VCaP (cell line): ENCODE measurements around the gene RALBP1.

ENCODE experiments used
- H3K27ac ChIP-seq: fragments of 450-650 bp; 2 replicates; pipeline ENCODE4 v1.5.1; 2017
- TF ChIP-seq, protein P1 (sequence below): fragments of 450-650 bp; conservative IDR thresholded peaks from 2 replicates; pipeline ENCODE4 v1.5.1; 2017; ENCODE audit warnings: mild to moderate bottlenecking, moderate library complexity

RALBP1 gene

DNA sequence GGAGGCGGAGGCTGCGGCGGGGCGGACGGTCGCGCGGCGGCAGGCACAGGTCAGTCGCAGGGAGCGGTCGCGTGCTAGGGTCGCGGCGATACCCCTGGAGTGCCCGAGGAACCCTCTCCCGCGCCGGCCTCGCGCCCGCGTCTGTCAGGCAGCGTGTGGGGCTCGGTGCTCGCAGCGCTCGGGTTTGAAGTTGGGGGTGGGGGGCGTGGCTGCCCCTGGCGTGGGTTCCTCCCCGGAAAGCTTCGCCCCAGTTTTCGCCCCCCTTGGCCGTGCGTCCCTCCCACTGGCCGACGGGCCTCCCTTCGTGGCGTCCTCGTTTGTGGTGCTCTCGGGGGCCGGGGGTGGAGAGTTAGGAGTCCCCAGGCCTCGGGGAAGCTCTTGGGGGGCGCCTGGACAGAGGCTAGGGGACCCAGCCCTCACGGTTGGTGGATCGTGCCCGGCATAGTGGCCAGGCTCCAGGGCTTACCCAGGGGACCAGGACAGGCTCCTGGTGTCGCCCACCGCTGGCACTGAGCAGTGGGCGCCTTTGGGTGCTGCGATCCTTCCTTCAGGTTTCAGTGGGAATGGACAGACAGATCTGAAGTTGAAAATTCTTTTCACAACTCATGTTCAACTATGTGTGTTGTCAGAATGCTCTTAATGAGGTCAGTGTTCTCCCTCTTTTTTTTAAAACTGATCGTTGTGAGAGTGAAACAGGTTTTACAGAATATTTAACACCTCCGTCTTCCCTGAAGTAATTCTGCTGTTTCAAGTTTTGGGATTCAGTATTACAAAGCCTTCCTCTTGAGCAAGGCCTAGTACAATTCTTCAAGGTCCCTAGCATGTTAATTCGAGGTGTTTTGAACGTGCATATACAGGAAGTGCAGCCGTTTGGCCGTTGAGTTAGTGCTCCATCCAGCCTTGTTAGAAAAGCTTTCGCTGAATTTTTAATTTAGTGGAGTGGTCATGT lies 604 bp downstream of the RALBP1 start:
- TF ChIP-seq, protein P1, sequence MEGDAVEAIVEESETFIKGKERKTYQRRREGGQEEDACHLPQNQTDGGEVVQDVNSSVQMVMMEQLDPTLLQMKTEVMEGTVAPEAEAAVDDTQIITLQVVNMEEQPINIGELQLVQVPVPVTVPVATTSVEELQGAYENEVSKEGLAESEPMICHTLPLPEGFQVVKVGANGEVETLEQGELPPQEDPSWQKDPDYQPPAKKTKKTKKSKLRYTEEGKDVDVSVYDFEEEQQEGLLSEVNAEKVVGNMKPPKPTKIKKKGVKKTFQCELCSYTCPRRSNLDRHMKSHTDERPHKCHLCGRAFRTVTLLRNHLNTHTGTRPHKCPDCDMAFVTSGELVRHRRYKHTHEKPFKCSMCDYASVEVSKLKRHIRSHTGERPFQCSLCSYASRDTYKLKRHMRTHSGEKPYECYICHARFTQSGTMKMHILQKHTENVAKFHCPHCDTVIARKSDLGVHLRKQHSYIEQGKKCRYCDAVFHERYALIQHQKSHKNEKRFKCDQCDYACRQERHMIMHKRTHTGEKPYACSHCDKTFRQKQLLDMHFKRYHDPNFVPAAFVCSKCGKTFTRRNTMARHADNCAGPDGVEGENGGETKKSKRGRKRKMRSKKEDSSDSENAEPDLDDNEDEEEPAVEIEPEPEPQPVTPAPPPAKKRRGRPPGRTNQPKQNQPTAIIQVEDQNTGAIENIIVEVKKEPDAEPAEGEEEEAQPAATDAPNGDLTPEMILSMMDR: no peak
- peak overlapping the region; percentile 91 for H3K27ac ChIP-seq

DNA sequence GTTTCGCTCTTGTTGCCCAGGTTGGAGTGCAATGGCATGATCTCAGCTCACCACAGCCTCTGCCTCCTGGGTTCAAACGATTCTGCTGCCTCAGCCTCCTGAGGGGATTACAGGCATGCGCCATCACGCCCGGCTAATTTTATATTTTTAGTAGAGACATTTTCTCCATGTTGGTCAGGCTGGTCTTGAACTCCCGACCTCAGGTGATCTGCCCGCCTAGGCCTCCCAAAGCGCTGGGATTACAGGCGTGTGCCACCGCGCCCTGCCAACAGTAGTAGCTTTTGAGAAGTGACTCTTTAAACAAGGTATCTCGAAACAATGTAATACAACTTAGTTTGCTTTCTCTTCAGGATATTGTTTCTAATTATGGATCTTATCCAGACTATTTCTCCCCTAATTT lies 1.6 kb downstream of the RALBP1 start:
- peak overlapping the region; percentile 91 for H3K27ac ChIP-seq

DNA sequence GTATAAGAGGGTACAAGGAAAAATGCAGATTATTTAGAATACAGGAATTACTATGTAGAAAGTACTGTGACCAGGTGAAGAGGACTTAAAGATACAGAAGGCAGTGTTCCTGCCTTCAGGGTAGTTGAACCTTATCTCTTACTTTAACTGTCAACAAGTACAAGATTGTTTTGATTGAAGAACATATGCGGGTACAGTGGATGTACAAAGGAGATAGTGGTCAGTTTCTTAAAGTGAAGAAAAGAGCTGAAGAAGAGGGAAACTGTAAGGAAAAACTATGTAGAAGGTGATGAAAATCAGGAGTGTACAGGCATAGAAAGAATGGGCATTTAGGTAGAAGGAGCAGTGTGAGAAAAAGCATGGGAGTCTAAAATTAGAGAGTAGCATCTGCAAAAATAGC lies 2.2 kb downstream of the RALBP1 start:
- TF ChIP-seq, protein P1: no peak
- H3K27ac ChIP-seq: peak overlapping the region; percentile 91

DNA sequence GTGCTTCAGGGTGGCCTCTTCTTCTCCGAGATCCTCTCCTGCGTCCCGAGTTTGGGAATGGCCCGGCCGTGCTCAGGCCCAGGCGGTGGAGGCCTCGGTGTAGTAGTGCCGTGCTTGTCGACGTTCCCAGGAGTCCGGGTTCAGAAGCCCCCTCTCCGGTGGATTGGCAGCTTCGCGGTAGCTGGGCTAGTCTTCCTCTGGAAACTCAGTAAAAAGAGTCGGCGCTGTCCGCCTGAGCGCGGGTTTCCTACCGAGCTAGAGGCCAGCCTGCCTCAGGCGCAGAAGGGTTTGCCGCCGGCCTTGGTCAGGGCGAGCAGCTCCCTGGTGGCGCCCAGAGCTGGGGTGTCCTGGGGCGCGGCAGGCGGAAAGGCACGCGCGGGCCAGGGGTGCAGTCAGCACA lies 3.2 kb downstream of the RALBP1 start:
- TF ChIP-seq, protein P1: no peak
- peak overlapping the region; percentile 91; the same call in 1 of the 2 replicates for H3K27ac ChIP-seq

DNA sequence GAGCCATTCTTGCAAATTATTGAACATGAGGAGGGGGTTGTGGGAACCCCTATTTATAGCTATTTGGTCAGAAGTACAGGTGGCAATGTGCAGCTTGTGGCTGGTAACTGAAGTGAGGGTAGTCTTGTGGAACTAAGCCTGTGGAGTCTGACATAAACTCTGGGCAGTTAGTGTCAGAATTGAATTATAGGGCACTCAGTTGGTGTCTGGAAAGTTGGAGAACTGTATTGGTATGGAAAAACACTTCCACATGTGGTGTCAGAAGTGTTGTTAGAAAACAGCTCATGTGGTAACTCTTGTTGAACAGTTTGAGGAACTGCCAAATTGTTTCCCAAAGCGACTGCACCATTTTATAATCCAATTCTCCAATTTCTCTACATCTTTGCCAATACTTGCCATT lies 7.5 kb downstream of the RALBP1 start:
- TF ChIP-seq, protein P1: no peak
- no peak overlapping the region for H3K27ac ChIP-seq

DNA sequence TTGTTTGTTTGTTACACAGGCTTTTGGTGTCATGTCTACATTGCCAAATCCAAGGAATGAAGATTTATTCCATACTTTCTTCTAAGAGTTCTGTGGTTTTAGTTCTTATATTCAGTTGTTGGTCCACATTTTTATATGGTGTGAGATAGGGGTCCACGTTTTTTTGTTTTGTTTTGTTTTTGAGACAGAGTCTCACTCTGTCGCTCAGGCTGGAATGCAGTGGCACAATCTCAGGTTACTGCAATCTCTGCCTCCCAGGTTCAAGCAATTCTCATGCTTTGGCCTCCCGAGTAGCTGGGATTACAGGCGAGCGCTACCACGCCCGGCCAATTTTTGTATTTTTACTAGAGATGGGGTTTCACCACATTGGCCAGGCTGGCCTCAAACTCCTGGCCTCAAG lies 8.2 kb downstream of the RALBP1 start:
- TF ChIP-seq, protein P1: no peak
- H3K27ac ChIP-seq: no peak overlapping the region

DNA sequence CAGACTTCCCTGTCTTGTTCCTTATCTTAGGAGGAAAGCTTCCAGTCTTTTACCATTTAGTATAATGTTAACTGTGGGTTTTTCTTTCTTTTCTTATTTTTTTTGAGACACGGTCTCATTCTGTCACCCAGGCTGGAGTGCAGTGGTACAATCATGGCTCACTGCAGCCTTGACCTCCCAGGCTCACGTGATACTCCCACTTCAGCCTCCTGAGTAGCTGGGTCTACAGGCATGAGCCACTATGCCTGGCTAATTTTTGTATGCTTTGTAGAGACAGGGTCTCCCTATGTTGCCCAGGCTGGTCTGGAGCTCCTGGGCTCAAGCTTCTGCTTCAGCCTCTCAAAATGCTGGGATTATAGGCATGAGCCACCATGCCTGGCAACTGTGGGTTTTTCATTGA lies 9.5 kb downstream of the RALBP1 start:
- 0 out of 2 replicates have a peak overlapping the region, but pooled peaks have one; percentile 67 for H3K27ac ChIP-seq

DNA sequence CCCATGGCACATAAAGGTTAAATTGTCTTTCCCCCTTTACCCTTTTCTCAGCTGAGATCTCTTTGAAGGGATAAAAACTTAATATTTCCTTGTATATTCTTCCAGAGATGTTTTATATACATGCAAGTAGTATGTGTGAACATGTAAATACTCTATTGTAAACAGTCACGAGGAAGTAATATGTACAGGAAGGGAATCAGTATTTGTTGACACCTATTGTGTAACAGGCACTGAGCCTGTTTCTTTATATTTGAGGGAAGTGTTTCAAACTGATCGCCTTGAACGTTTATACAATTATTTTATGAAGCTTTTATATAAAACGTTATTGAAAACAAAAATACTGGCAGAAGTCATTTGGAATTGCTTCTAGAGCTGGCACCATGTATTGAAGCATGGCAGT lies 13.2 kb downstream of the RALBP1 start:
- TF ChIP-seq, protein P1: no peak
- H3K27ac ChIP-seq: peak overlapping the region; percentile 67
